Activated CD4-positive, CD25-positive, alpha-beta regulatory T cell (primary cell): ENCODE measurements around the gene NEUROD6.

Experiments
- DNase-seq, 4 experiments: peaks; one replicate each; lab custom pipeline; 2025; lab: John Stamatoyannopoulos, UW

The NEUROD6 gene

GRCh38 chr7:31333291-31333690 is 7.2 kb downstream of the NEUROD6 start:
- DNase-seq, result no peak

- DNase-seq, result no peak
Measured at GRCh38 chr7:31327071-31327470, 13.5 kb downstream of the NEUROD6 start.

- DNase-seq, result no peak
Measured at GRCh38 chr7:31326416-31326815, 14.1 kb downstream of the NEUROD6 start.

- DNase-seq, result no peak
Measured at GRCh38 chr7:31323101-31323500, 17.4 kb downstream of the NEUROD6 start.

- DNase-seq, result no peak
Measured at GRCh38 chr7:31320675-31321074, 19.9 kb downstream of the NEUROD6 start.

GRCh38 chr7:31318313-31318712 is 22.2 kb downstream of the NEUROD6 start:
- DNase-seq, result no peak

GRCh38 chr7:31316876-31317275 is 23.6 kb downstream of the NEUROD6 start:
- no peak for DNase-seq

- DNase-seq, result no peak
Measured at GRCh38 chr7:31315758-31316157, 24.8 kb downstream of the NEUROD6 start.

- DNase-seq, result no peak
Measured at GRCh38 chr7:31314781-31315180, 25.7 kb downstream of the NEUROD6 start.

GRCh38 chr7:31312889-31313288 is 27.6 kb downstream of the NEUROD6 start:
- DNase-seq, result no peak

- DNase-seq, result no peak
Measured at GRCh38 chr7:31311552-31311951, 29.0 kb downstream of the NEUROD6 start.

- DNase-seq, result no peak
Measured at GRCh38 chr7:31310321-31310935, 30.1 kb downstream of the NEUROD6 start.

GRCh38 chr7:31309407-31309806 is 31.1 kb downstream of the NEUROD6 start:
- no peak for DNase-seq

GRCh38 chr7:31308652-31309051 is 31.9 kb downstream of the NEUROD6 start:
- DNase-seq, result no peak

- no peak for DNase-seq
Measured at GRCh38 chr7:31307972-31308371, 32.6 kb downstream of the NEUROD6 start.

- DNase-seq, result no peak
Measured at GRCh38 chr7:31305260-31305659, 35.3 kb downstream of the NEUROD6 start.

- no peak for DNase-seq
Measured at GRCh38 chr7:31304446-31304845, 36.1 kb downstream of the NEUROD6 start.

- DNase-seq, result no peak
Measured at GRCh38 chr7:31302356-31302755, 38.2 kb downstream of the NEUROD6 start.

GRCh38 chr7:31299336-31299735 is 41.2 kb downstream of the NEUROD6 start:
- DNase-seq, result no peak

- DNase-seq, result no peak
Measured at GRCh38 chr7:31290601-31291000, 49.9 kb downstream of the NEUROD6 start.
